Ramos (cell line): ENCODE data around the gene RNF145.

ENCODE experiments used
- in situ Hi-C: fragments of 300-500 bp; cut with MboI; formaldehyde crosslinking; loops from one replicate; pipeline ENCODE4 v1.14.3; 2022; ENCODE audit warnings: low sequenced_read_pairs; ENCODE audit not compliant: unreplicated experiment

RNF145 gene

DNA sequence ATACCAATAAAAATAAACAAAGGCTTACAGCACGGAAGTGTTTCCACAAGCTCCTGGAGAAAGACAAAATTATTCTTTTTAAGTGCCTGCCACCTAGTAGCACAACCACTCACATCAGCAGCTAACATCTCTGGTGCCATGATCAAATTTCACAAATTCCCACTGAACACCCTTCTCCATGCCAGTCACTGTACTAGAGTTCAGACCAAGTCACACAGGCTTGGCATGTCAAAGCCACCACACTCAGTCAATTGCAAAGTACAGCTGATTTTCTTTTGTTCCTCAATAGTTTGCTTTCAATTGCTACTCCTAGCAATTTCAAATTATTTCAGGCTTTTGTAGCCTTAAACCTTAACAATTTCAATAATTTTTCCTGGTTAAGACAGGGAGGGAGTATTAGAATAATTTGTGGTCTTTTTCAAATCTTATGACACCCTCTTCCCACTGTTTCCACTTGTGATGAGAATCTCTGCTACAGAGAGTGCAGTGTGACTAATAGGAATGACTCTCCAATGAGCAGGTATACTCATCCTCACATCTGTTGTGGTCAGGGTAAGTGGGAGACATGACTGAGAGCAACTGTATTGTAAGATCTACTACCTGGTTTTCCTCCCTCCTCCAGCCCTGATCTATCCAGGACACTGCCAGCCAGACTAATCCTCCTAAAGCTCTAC is 46.2 kb downstream of the RNF145 start:
- in situ Hi-C loops = no loop called here

- in situ Hi-C loops = no loop called here
Measured at GRCh38 chr5:159161361-159162214, 47.8 kb downstream of the RNF145 start.

DNA sequence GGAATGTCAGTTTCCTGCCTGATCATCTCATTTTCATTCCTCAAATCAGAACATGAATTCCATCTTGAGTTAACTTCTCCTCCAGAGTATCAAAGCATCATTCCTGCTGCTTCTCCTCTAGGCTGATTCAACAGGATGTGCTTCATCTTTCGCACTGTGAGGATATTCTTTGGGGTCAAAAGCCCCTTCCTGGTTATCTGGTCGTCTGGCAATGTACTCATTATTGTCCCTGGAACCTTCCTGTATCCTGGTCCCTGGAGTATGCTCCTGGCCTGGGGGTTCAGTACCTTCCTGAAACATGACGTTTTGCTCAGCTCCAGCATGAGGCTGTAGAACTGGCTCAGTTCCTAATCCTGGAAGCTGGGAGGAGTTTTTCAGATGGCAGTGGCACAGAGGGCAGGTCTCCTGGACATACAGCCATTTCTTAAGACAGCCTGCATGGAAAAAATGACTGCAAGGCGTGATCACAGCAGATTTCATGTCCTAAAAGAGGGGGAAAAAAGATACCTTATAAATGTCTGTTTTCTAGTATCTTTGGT is 50.7 kb downstream of the RNF145 start:
- in situ Hi-C loops = loop anchor here (10.0 kb wide), 2 partner anchors 156 to 826 kb away; no protein-coding TSS in a partner anchor

- in situ Hi-C loops = loop anchor here (10.0 kb wide), 2 partner anchors 157 to 827 kb away; no protein-coding TSS in a partner anchor
Measured at GRCh38 chr5:159157552-159157951, 51.8 kb downstream of the RNF145 start.

DNA sequence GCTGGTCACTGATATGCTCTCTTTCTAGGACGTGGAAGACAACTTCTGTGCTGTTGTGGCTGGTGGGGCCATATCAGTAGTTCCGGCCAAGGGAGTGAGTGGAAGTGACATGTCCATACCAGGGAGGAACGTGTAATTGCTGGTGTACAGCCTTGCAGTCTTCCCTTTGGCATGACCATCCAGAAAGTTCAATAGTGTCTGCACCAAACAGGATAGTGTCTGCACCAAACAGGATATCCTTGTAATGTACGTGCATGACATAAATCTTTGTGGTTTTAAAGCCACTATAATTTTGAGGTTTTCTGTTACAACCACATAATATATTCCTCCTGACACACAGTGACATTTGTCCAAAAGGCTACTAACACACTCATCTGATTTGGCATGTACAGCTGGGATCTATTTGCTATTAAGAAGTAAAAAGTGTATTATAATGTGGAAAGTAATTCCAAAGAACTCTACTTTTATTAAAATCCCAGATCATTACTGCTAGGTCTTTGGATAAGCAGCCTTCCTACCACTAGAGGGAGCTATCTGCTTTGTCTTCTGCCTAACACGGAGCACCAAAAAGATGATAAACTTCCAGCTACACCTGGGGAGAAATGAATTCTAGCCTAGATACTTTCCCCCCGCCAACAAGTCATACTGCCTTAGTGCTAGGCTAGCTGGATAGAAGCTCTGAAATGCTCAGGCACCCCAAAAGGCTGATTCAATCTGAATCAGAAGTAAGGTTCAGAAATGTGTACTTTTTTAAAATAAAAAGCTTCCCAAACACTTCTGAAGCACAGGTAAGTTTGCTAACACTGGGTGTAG is 52.7 kb downstream of the RNF145 start:
- in situ Hi-C loops = loop anchor here (10.0 kb wide), 2 partner anchors 158 to 828 kb away; no protein-coding TSS in a partner anchor

GRCh38 chr5:159155960-159156359 is 53.4 kb downstream of the RNF145 start:
- in situ Hi-C loops = loop anchor here (10.0 kb wide), 2 partner anchors 159 to 829 kb away; no protein-coding TSS in a partner anchor

- in situ Hi-C loops = loop anchor here (10.0 kb wide), 2 partner anchors 162 to 832 kb away; no protein-coding TSS in a partner anchor
Measured at GRCh38 chr5:159152876-159153275, 56.5 kb downstream of the RNF145 start.

GRCh38 chr5:159149085-159149484 is 60.3 kb downstream of the RNF145 start:
- in situ Hi-C loops = loop anchor here (25.0 kb wide), 1 partner anchor 1387 kb away; no protein-coding TSS in a partner anchor

DNA sequence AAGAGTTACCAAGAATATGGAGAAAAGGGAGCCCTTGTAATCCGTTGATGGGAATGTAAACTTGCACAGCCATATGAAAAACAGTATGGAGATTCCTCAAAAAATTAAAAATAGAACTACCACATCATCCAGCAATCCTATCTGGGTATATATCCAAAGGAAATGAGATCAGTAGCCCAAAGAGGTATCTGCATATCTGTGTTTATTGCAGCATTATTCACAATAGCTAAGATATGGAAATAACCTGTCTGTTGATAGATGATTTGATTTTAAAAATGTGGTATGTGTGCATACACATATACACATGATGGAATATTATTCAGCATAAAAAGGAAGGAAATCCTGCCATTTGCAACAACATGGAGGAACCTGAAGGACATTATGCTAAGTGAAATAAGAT is 61.4 kb downstream of the RNF145 start:
- in situ Hi-C loops = loop anchor here (25.0 kb wide), 1 partner anchor 1386 kb away; no protein-coding TSS in a partner anchor

- in situ Hi-C loops = loop anchor here (25.0 kb wide), 1 partner anchor 1385 kb away; no protein-coding TSS in a partner anchor
Measured at GRCh38 chr5:159146839-159147238, 62.5 kb downstream of the RNF145 start.

GRCh38 chr5:159145160-159145559 is 64.2 kb downstream of the RNF145 start:
- in situ Hi-C loops = loop anchor here (25.0 kb wide), 1 partner anchor 1383 kb away; no protein-coding TSS in a partner anchor

GRCh38 chr5:159139802-159140201 is 69.6 kb downstream of the RNF145 start:
- in situ Hi-C loops = loop anchor here (25.0 kb wide), 1 partner anchor 1378 kb away; no protein-coding TSS in a partner anchor

DNA sequence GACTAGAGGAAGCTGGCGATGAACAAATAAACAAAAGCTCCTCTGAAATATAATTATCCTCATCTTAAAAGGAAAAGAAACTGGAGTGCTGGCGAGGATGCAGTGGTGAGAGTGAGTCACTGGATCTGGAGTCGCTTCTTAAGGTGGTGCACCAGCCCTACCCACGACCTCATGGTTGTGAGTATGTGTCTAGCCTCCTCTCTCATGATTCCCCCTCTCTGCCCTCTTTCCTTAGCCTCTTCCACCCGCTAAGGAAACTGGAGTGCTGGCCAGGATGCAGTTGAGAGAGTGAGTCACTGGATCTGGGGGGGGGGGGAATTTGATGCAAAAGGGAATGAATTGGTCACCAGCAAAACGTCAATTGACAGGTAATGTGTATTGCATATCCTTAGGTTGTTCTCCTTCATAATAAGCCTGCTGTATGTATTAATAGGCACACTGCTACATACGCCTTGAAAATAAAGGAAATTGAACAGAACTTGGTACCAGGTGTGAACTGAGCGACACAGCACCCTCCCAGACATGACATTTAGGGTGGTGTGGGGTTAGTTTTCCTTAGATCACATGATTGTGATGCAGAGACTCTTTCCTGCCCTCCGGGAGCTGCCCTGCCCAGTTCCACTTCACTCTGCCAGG is 73.3 kb downstream of the RNF145 start:
- in situ Hi-C loops = loop anchor here (25.0 kb wide), 1 partner anchor 1374 kb away; no protein-coding TSS in a partner anchor

DNA sequence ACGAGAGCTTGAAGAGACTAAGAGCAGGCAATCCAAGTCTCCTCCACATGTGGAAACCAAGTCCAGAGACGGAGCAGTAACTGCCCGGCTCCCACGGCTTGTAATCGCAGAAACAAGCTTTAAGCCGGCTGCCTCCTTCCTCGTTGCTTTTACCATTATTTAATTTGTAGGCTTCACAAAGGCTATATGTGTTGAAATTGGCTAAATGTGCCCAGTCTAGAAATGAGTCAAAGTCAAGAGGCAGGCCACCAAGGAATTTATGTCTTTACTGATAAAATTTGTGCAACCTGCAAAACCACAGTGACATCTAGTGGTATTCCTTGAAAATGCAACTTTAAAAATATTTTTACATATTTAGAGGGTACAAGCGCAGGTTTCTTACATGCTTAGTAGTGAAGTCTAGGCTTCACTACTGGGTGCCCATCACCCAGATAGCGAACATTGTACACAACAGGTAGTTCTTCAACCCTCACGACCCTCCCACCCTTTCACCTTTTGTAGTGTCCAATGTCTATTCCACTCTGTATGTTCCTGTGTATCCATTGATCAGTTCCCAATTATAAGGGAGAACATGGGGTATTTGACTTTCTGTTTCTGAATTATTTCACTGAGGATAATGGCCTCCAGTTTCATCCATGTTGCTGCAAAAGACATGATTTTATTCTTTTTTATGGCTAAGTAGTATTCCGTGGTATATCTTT is 76.2 kb downstream of the RNF145 start:
- in situ Hi-C loops = loop anchor here (25.0 kb wide), 1 partner anchor 1371 kb away; no protein-coding TSS in a partner anchor

DNA sequence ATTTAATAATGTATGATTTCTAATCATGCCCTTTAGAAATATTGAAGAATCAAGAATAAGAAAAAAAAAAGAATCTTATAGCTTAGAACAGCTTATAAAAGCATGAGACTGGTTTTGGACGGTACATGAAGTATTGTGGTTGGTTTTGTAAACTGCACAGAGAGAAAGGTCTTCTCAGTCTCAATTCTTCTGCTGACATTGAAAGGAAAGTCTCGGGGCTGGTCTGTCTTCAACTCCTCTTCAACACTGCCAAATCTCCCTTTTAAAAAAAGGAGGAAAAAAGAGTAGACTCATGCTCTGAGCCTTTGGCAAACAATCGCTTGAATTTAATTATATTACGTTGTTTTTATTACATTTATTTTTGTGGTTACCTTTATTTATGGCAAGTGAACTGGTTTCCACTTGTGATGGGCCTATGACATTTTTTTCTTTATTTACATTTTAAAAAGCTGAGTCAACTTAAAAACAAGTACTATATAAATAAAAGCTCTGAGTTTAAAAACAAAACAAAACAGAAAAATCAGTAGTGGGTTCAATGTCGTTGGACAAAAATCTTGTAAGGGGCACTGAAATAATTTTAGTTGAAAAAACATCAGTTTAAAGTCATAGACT is 76.8 kb downstream of the RNF145 start:
- in situ Hi-C loops = loop anchor here (25.0 kb wide), 1 partner anchor 1370 kb away; no protein-coding TSS in a partner anchor

- in situ Hi-C loops = loop anchor here (25.0 kb wide), 1 partner anchor 1370 kb away; no protein-coding TSS in a partner anchor
Measured at GRCh38 chr5:159131951-159132350, 77.4 kb downstream of the RNF145 start.

GRCh38 chr5:159130871-159131270 is 78.5 kb downstream of the RNF145 start:
- in situ Hi-C loops = loop anchor here (25.0 kb wide), 1 partner anchor 1369 kb away; no protein-coding TSS in a partner anchor

DNA sequence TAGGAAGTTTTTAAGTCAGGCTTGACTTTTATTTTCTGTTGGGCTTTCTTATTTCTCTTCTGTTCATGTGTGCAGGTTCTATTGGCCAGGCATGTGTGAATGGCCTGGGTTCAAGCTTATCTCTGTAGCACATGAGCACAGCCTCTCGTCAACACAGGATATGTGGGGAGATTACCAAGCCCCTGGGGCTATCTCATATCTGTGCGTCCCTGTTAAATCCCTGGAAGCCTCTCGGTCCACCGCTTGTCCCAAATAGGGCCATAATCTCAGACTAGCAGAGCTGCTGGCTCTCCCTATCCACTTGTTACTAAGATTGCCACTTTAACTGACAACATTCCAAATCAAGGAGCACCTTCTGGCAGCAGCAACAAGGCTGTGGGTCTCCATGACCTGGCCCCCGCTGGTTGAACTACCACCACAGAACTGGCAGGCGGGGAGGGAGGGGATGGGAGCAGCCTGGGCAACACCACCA is 81.2 kb downstream of the RNF145 start:
- in situ Hi-C loops = loop anchor here (25.0 kb wide), 1 partner anchor 1366 kb away; no protein-coding TSS in a partner anchor
